ENCODE data around the gene KRTAP21-3.
"Not testable (repeated sequence)": the region's sequence is repeated elsewhere in the genome, so short reads cannot be mapped to it uniquely, and the experiment has no call there.

The KRTAP21-3 gene

GRCh38 chr21:30718239-30718909 lies at the start of gene KRTAP21-3:
Gene KRTAP21-3 (minus strand): TSS chr21:30718777. CDS start chr21:30718759, 18 bp downstream.
- no peak for DNase-seq

GRCh38 chr21:30760776-30761175 lies 42.2 kb upstream of the KRTAP21-3 start:
- no peak for DNase-seq

- no peak for DNase-seq
Measured at GRCh38 chr21:30758306-30758705, 39.7 kb upstream of the KRTAP21-3 start.

- DNase-seq, result not testable (repeated sequence)
Measured at GRCh38 chr21:30755328-30755727, 36.8 kb upstream of the KRTAP21-3 start, which contains the start of gene KRTAP21-1. Gene KRTAP21-1 (minus strand): TSS chr21:30755428. CDS start chr21:30755378, 50 bp downstream.

- no peak for DNase-seq
Measured at GRCh38 chr21:30747159-30747558, 28.6 kb upstream of the KRTAP21-3 start, which contains the start of gene KRTAP21-2. Gene KRTAP21-2 (minus strand): TSS chr21:30747259. CDS start chr21:30747202, 57 bp downstream.

GRCh38 chr21:30740462-30740861 lies 21.9 kb upstream of the KRTAP21-3 start:
- DNase-seq, result no peak

GRCh38 chr21:30733026-30733425 lies 14.4 kb upstream of the KRTAP21-3 start:
- no peak for DNase-seq

- no peak for DNase-seq
Measured at GRCh38 chr21:30726726-30727125, 8.1 kb upstream of the KRTAP21-3 start.

- no peak for DNase-seq
Measured at GRCh38 chr21:30719401-30719800, 824 bp upstream of the KRTAP21-3 start.

GRCh38 chr21:30717105-30717504 lies 1.5 kb downstream of the KRTAP21-3 start:
- no peak for DNase-seq

- DNase-seq, result no peak
Measured at GRCh38 chr21:30714946-30715345, 3.6 kb downstream of the KRTAP21-3 start.

- no peak for DNase-seq
Measured at GRCh38 chr21:30714456-30714855, 4.1 kb downstream of the KRTAP21-3 start.

- DNase-seq, result no peak
Measured at GRCh38 chr21:30713766-30714165, 4.8 kb downstream of the KRTAP21-3 start.

GRCh38 chr21:30710499-30710898 lies 8.1 kb downstream of the KRTAP21-3 start:
- peak; percentile 39 for DNase-seq

GRCh38 chr21:30707409-30707808 lies 11.2 kb downstream of the KRTAP21-3 start:
- no peak for DNase-seq

GRCh38 chr21:30695956-30696355 lies 22.6 kb downstream of the KRTAP21-3 start:
- DNase-seq, result no peak

GRCh38 chr21:30689822-30690221 lies 28.8 kb downstream of the KRTAP21-3 start:
- no peak for DNase-seq

GRCh38 chr21:30684506-30684905 lies 34.1 kb downstream of the KRTAP21-3 start:
- DNase-seq, result no peak

- no peak for DNase-seq
Measured at GRCh38 chr21:30680586-30680985, 38.0 kb downstream of the KRTAP21-3 start.

- no peak for DNase-seq
Measured at GRCh38 chr21:30676737-30677136, 41.8 kb downstream of the KRTAP21-3 start.

GRCh38 chr21:30674312-30674711 lies 44.3 kb downstream of the KRTAP21-3 start:
- no peak for DNase-seq

GRCh38 chr21:30672985-30673650 lies 45.5 kb downstream of the KRTAP21-3 start:
- DNase-seq, result no peak

- no peak for DNase-seq
Measured at GRCh38 chr21:30668776-30669175, 49.8 kb downstream of the KRTAP21-3 start.
